ENCODE measurements around the gene MSRB3. TPM values are rescaled to one million over a fixed set of nuclear protein-coding genes. Genes with fewer than 3 reads are reported as not detected.

The MSRB3 gene
- total RNA-seq, 1 experiment from 2014 or later = 1.4 TPM

DNA sequence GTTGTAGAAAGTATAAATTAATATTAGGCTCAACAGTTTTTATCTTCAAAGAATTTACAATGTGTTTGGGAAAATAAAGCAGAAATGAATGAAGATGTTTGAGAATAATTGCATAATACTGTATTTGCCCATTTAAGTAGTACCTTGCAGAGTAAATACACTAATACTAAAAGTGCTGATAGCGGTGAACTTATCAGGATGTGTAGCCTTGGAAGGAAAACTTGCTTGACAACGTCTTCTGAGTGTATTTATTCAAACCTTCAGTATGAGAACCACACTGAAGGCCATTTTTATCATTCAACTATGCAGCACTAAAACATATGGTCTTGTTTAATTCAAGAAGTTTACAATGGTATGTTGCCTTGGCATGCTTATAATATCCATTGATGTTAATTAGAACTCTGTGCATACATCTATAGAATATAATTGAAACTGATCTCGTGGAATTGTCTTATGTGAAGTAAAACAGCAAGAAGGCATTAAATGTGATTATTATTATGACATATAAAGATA lies 41.3 kb downstream of the MSRB3 start:
- H3K9me3 Mint-ChIP-seq (ENCODE audit: low read depth, unreplicated experiment) = no peaks in the 10 kb centered on the region
- H3K4me3 Mint-ChIP-seq (ENCODE audit: low read depth, unreplicated experiment) = no peak overlapping the region
- H3K4me1 Mint-ChIP-seq (ENCODE audit: low read depth, unreplicated experiment) = peaks cover 17% of the 10 kb centered on the region
- BruUV-seq (replicated peaks) = no TSS peak
- CTCF ChIA-PET = no interaction called here
- H3K27me3 Mint-ChIP-seq (ENCODE audit: unreplicated experiment) = no peaks in the 10 kb centered on the region
- intact Hi-C loops (cut with micrococcal nuclease; ENCODE audit: unreplicated experiment) = loop anchor here (5.0 to 10.0 kb wide), 2 partner anchors 113 to 215 kb away; no protein-coding TSS in a partner anchor
- DNase-seq = no peak
- TF ChIP-seq, protein P1, sequence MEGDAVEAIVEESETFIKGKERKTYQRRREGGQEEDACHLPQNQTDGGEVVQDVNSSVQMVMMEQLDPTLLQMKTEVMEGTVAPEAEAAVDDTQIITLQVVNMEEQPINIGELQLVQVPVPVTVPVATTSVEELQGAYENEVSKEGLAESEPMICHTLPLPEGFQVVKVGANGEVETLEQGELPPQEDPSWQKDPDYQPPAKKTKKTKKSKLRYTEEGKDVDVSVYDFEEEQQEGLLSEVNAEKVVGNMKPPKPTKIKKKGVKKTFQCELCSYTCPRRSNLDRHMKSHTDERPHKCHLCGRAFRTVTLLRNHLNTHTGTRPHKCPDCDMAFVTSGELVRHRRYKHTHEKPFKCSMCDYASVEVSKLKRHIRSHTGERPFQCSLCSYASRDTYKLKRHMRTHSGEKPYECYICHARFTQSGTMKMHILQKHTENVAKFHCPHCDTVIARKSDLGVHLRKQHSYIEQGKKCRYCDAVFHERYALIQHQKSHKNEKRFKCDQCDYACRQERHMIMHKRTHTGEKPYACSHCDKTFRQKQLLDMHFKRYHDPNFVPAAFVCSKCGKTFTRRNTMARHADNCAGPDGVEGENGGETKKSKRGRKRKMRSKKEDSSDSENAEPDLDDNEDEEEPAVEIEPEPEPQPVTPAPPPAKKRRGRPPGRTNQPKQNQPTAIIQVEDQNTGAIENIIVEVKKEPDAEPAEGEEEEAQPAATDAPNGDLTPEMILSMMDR (IDR thresholded peaks at IDR 0.05; ENCODE audit: unreplicated experiment) = no peak
- no peaks in the 10 kb centered on the region for H3K36me3 Mint-ChIP-seq (ENCODE audit: insufficient read depth, unreplicated experiment)
- no peak overlapping the region for H3K27ac Mint-ChIP-seq (ENCODE audit: unreplicated experiment)

DNA sequence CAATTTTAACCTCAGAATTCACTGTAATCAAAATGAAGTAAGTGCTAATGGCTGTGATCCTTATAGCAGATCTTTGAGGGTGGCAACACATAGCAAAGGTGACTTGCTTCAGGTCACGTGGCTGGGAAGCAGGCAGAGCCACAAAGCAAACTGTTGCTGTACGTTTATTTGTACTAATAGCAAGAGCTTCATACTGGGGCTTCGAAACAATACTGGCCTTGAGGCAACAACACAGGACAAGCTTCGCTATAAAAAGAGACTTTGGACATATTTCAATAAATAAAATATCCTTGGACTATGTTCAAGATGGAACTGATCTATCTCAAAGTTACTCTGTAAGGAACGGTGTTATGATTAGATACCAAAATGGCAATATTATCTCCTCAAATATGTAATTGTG lies 44.6 kb downstream of the MSRB3 start:
- intact Hi-C loops (cut with micrococcal nuclease; ENCODE audit: unreplicated experiment) = no loop called here
- Mint-ChIP-seq H3K27ac (ENCODE audit: unreplicated experiment) (no peak overlapping the region), H3K4me3 (ENCODE audit: low read depth, unreplicated experiment) (no peak overlapping the region), H3K36me3 (ENCODE audit: insufficient read depth, unreplicated experiment) (no peaks in the 10 kb centered on the region), H3K9me3 (ENCODE audit: low read depth, unreplicated experiment) (no peaks in the 10 kb centered on the region), H3K4me1 (ENCODE audit: low read depth, unreplicated experiment) (peaks cover 17% of the 10 kb centered on the region), H3K27me3 (ENCODE audit: unreplicated experiment) (no peaks in the 10 kb centered on the region)
- CTCF ChIA-PET = no interaction called here
- BruUV-seq (replicated peaks) = no TSS peak
- no peak for DNase-seq
- TF ChIP-seq, protein P1 (IDR thresholded peaks at IDR 0.05; ENCODE audit: unreplicated experiment) = no peak

DNA sequence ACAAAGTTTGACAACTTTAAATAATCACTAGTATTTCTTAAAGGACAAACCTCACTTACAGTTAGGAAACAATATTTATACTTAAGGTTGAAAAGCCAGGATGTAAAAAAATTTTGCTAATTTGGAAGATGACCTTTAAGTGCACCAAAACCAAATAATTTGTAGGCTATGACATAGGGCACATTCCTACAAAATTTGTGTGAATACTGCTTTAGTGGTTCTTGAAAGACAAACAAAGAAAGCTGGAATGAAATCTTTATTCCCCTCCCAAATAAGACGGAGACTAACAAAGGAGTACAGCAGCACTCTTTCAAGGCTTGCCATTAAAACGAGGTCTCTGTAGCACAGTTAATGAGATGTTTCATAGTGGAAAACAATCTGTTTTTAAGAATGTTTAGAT lies 45.6 kb downstream of the MSRB3 start:
- H3K9me3 Mint-ChIP-seq (ENCODE audit: low read depth, unreplicated experiment) = no peaks in the 10 kb centered on the region
- no peak overlapping the region for H3K4me3 Mint-ChIP-seq (ENCODE audit: low read depth, unreplicated experiment)
- no peaks in the 10 kb centered on the region for H3K27me3 Mint-ChIP-seq (ENCODE audit: unreplicated experiment)
- H3K36me3 Mint-ChIP-seq (ENCODE audit: insufficient read depth, unreplicated experiment) = no peaks in the 10 kb centered on the region
- no peak for DNase-seq
- TF ChIP-seq, protein P1 (IDR thresholded peaks at IDR 0.05; ENCODE audit: unreplicated experiment) = no peak
- CTCF ChIA-PET = interaction anchor here (0.9 kb wide), 1 partner anchor 11 kb away, joined by 3 read pairs; no protein-coding TSS in a partner anchor
- intact Hi-C loops (cut with micrococcal nuclease; ENCODE audit: unreplicated experiment) = no loop called here
- H3K4me1 Mint-ChIP-seq (ENCODE audit: low read depth, unreplicated experiment) = peaks cover 8% of the 10 kb centered on the region
- no peak overlapping the region for H3K27ac Mint-ChIP-seq (ENCODE audit: unreplicated experiment)
- no TSS peak for BruUV-seq (replicated peaks)

DNA sequence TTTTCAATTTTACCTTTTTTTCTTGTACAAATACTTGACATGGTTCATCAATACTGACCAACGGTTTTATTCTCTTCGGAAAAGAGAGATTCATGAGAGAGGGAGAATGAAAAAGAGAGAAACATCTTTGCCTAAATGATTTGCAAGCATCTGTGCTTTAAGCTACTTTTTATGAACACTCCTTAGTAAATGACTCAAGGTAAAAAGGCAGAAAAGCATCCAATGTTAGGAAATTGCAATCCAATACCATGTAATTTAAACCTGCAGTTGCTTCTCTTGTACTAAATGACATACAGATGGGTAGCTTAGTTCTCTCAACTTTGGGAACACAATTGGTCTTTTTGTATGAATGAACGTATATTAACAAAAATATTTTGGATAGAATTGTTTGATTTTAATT lies 46.1 kb downstream of the MSRB3 start:
- peaks cover 4% of the 10 kb centered on the region for H3K4me1 Mint-ChIP-seq (ENCODE audit: low read depth, unreplicated experiment)
- no peaks in the 10 kb centered on the region for H3K27me3 Mint-ChIP-seq (ENCODE audit: unreplicated experiment)
- H3K27ac Mint-ChIP-seq (ENCODE audit: unreplicated experiment) = no peak overlapping the region
- no TSS peak for BruUV-seq (replicated peaks)
- TF ChIP-seq, protein P1 (IDR thresholded peaks at IDR 0.05; ENCODE audit: unreplicated experiment) = no peak
- no peaks in the 10 kb centered on the region for H3K9me3 Mint-ChIP-seq (ENCODE audit: low read depth, unreplicated experiment)
- intact Hi-C loops (cut with micrococcal nuclease; ENCODE audit: unreplicated experiment) = no loop called here
- no peak for DNase-seq
- no peaks in the 10 kb centered on the region for H3K36me3 Mint-ChIP-seq (ENCODE audit: insufficient read depth, unreplicated experiment)
- CTCF ChIA-PET = interaction anchor here (0.9 kb wide), 1 partner anchor 11 kb away, joined by 3 read pairs; no protein-coding TSS in a partner anchor
- H3K4me3 Mint-ChIP-seq (ENCODE audit: low read depth, unreplicated experiment) = no peak overlapping the region
